HUES48 (cell line): ENCODE results near the gene SCRN1.
A peak's percentile ranks its signal among the peaks of the same experiment; 100 is the strongest.

Experiments used
- H3K27ac ChIP-seq: one replicate; pipeline ENCODE4 v1.7.0; 2013; ENCODE audit warnings: low read depth, low read length, inconsistent platforms
- H3K27me3 ChIP-seq: 2 replicates; pipeline ENCODE4 v1.6.1; 2013; ENCODE audit warnings: mild to moderate bottlenecking, low read length; ENCODE audit not compliant: control insufficient read depth, insufficient read depth
- H3K36me3 ChIP-seq: 2 replicates; pipeline ENCODE4 v1.6.1; 2013; ENCODE audit warnings: low read length; ENCODE audit not compliant: control insufficient read depth, insufficient read depth
- H3K4me1 ChIP-seq: 2 replicates; pipeline ENCODE4 v1.6.1; 2013; ENCODE audit warnings: mild to moderate bottlenecking, low read length; ENCODE audit not compliant: control insufficient read depth, insufficient read depth
- H3K4me3 ChIP-seq: 2 replicates; pipeline ENCODE4 v1.5.1; 2013; ENCODE audit warnings: mild to moderate bottlenecking, low read depth, low read length
- H3K9ac ChIP-seq: 2 replicates; pipeline ENCODE4 v1.6.1; 2013; ENCODE audit warnings: mild to moderate bottlenecking, low read depth, low read length, moderate library complexity
- H3K9me3 ChIP-seq: 2 replicates; pipeline ENCODE4 v1.6.1; 2013; ENCODE audit warnings: low read length; ENCODE audit not compliant: control insufficient read depth, insufficient read depth

Gene SCRN1

GRCh38 chr7:30027065-30027456, 37.5 kb upstream of the SCRN1 start:
- Histone ChIP-seq H3K9ac (peak overlapping the region; percentile 41; the same call in 1 of the 2 replicates), H3K36me3 (peaks cover 6% of the 10 kb centered on the region), H3K9me3 (no peaks in the 10 kb centered on the region), H3K4me1 (peaks cover 41% of the 10 kb centered on the region), H3K27me3 (no peaks in the 10 kb centered on the region), H3K27ac (peak overlapping the region; percentile 90), H3K4me3 (peak overlapping the region; percentile 79)

- Histone ChIP-seq H3K9me3 (no peaks in the 10 kb centered on the region), H3K4me3 (peak within 1 kb of the TSS; percentile 79), H3K27ac (peak within 1 kb of the TSS; percentile 90), H3K36me3 (peaks cover 10% of the 10 kb centered on the region), H3K9ac (peak within 1 kb of the TSS; percentile 73), H3K4me1 (peaks cover 39% of the 10 kb centered on the region), H3K27me3 (no peaks in the 10 kb centered on the region)
These were observed 36.8 kb upstream of the SCRN1 start, which contains the start of gene FKBP14 for GRCh38 chr7:30026229-30027064. FKBP14 (minus strand) TSS chr7:30026702; CDS start chr7:30026508, 194 bp downstream.

GRCh38 chr7:30023524-30023923, 33.9 kb upstream of the SCRN1 start:
- peaks cover 17% of the 10 kb centered on the region; the same call in 1 of the 2 replicates for H3K4me1 ChIP-seq
- H3K36me3 ChIP-seq = peaks cover 28% of the 10 kb centered on the region
- H3K27me3 ChIP-seq = no peaks in the 10 kb centered on the region
- no peaks in the 10 kb centered on the region for H3K9me3 ChIP-seq
- no peak overlapping the region for H3K4me3 ChIP-seq
- H3K9ac ChIP-seq = no peak overlapping the region
- H3K27ac ChIP-seq = no peak overlapping the region

GRCh38 chr7:30022991-30023390, 33.4 kb upstream of the SCRN1 start:
- peaks cover 17% of the 10 kb centered on the region; the same call in 1 of the 2 replicates for H3K4me1 ChIP-seq
- no peaks in the 10 kb centered on the region for H3K27me3 ChIP-seq
- H3K9me3 ChIP-seq = no peaks in the 10 kb centered on the region
- no peak overlapping the region for H3K27ac ChIP-seq
- H3K4me3 ChIP-seq = no peak overlapping the region
- no peak overlapping the region for H3K9ac ChIP-seq
- peaks cover 33% of the 10 kb centered on the region for H3K36me3 ChIP-seq

GRCh38 chr7:30020535-30020934, 30.9 kb upstream of the SCRN1 start:
- no peaks in the 10 kb centered on the region for H3K9me3 ChIP-seq
- H3K27ac ChIP-seq = no peak overlapping the region
- H3K27me3 ChIP-seq = no peaks in the 10 kb centered on the region
- peaks cover 8% of the 10 kb centered on the region; the same call in 1 of the 2 replicates for H3K4me1 ChIP-seq
- peaks cover 45% of the 10 kb centered on the region for H3K36me3 ChIP-seq
- no peak overlapping the region for H3K9ac ChIP-seq
- H3K4me3 ChIP-seq = no peak overlapping the region

- no peaks in the 10 kb centered on the region for H3K9me3 ChIP-seq
- H3K27me3 ChIP-seq = no peaks in the 10 kb centered on the region
- no peak overlapping the region for H3K9ac ChIP-seq
- H3K4me1 ChIP-seq = peaks cover 4% of the 10 kb centered on the region; the same call in 1 of the 2 replicates
- no peak overlapping the region for H3K27ac ChIP-seq
- H3K4me3 ChIP-seq = no peak overlapping the region
- H3K36me3 ChIP-seq = peaks cover 45% of the 10 kb centered on the region
These were observed 30.4 kb upstream of the SCRN1 start for GRCh38 chr7:30019960-30020359.

- Histone ChIP-seq H3K9ac (no peak overlapping the region), H3K4me1 (no peaks in the 10 kb centered on the region), H3K27ac (no peak overlapping the region), H3K4me3 (no peak overlapping the region), H3K9me3 (no peaks in the 10 kb centered on the region), H3K36me3 (peaks cover 49% of the 10 kb centered on the region), H3K27me3 (no peaks in the 10 kb centered on the region)
These were observed 29.8 kb upstream of the SCRN1 start for GRCh38 chr7:30019387-30019786.

- H3K36me3 ChIP-seq = peaks cover 57% of the 10 kb centered on the region
- no peak overlapping the region for H3K4me3 ChIP-seq
- no peak overlapping the region for H3K27ac ChIP-seq
- H3K27me3 ChIP-seq = no peaks in the 10 kb centered on the region
- no peaks in the 10 kb centered on the region for H3K4me1 ChIP-seq
- no peaks in the 10 kb centered on the region for H3K9me3 ChIP-seq
- no peak overlapping the region for H3K9ac ChIP-seq
These were observed 28.9 kb upstream of the SCRN1 start for GRCh38 chr7:30018451-30018850.

- H3K4me3 ChIP-seq = no peak overlapping the region
- no peak overlapping the region for H3K9ac ChIP-seq
- H3K27ac ChIP-seq = no peak overlapping the region
- peaks cover 27% of the 10 kb centered on the region for H3K36me3 ChIP-seq
- no peaks in the 10 kb centered on the region for H3K4me1 ChIP-seq
- no peaks in the 10 kb centered on the region for H3K9me3 ChIP-seq
- H3K27me3 ChIP-seq = no peaks in the 10 kb centered on the region
These were observed 23.2 kb upstream of the SCRN1 start for GRCh38 chr7:30012757-30013156.

- Histone ChIP-seq H3K36me3 (peaks cover 16% of the 10 kb centered on the region), H3K9me3 (no peaks in the 10 kb centered on the region), H3K4me3 (no peak overlapping the region), H3K4me1 (peaks cover 7% of the 10 kb centered on the region; the same call in 1 of the 2 replicates), H3K27ac (no peak overlapping the region), H3K9ac (no peak overlapping the region), H3K27me3 (no peaks in the 10 kb centered on the region)
These were observed 20.4 kb upstream of the SCRN1 start for GRCh38 chr7:30010021-30010420.

GRCh38 chr7:30005464-30005863, 15.9 kb upstream of the SCRN1 start:
- no peaks in the 10 kb centered on the region for H3K36me3 ChIP-seq
- H3K27me3 ChIP-seq = no peaks in the 10 kb centered on the region
- H3K4me1 ChIP-seq = peaks cover 15% of the 10 kb centered on the region
- no peak overlapping the region for H3K4me3 ChIP-seq
- no peaks in the 10 kb centered on the region for H3K9me3 ChIP-seq
- peak overlapping the region; percentile 1 for H3K27ac ChIP-seq
- no peak overlapping the region for H3K9ac ChIP-seq
